ENCODE measurements around the gene RNF11.

RNF11 gene

DNA sequence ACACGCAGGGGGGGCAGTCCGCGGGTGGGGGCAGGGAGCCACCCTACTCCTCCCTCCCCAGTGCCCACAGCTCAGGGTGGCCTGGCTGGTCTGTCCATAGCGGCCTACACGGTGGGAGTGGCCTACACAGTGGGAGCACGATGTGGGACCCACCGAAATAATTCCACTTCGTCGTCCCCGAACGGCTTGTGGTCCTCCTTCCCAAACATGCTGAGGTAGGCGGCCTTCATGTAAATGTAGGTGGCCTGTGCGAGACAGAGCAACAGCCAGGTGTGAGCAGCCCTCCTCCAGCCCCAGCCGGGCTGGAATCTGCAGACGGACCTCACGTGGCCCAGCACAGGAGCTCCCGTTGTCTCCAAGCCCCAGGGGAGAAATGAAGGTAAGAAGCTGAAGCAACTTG lies 59.9 kb downstream of the RNF11 start:
- no peak for DNase-seq (ENCODE audit: low read depth, low spot score)

DNA sequence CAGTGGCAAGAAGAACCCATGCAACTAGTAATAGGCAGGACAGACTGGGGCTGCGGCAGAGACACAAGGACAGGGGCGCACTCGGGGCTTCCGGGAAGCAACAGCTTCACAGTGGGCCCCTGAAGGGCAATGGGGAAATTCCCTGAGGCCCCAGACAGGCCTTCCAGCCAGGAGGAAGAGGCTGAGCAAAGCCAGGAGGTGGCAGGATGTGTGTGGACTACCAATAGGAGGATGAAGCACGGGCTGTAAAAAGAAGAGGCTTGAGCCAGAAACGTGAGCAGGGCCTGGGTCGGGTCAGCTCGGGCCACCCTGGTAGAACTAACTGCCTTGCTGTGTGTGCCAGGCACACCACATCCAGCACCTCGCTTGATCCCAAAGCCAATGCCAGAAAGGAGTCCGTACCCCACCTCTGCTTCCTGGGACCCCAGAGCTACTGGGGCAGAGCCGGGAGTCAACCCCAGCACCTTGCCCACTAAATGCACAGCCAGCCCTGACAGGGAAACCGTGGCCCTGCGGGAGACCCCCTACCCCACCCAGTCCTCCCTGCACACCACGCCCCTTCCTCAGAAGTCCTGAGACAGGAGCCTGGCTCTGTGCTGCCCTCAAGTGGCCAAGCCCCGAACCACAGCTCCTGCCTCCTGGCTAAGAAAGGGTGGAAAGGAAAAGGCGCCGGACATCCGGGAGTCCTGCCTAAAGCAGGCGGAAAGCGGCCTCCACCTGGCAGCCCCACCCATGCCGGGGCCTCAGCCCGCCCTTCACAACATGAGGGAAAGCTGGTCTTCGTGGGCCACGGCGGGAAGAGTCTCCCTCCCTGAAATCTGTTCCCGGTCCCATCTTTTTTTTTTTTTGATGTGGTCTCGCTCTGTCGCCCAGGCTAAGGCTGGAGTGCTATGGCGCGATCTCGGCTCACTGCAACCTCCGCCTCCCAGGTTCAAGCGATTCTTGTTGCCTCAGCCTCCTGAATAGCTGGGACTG lies 60.6 kb downstream of the RNF11 start:
- DNase-seq (ENCODE audit: low read depth, low spot score) = peak; percentile 92

- DNase-seq (ENCODE audit: low read depth, low spot score) = no peak
Observed at GRCh38 chr1:51297401-51298321, 61.6 kb downstream of the RNF11 start.

DNA sequence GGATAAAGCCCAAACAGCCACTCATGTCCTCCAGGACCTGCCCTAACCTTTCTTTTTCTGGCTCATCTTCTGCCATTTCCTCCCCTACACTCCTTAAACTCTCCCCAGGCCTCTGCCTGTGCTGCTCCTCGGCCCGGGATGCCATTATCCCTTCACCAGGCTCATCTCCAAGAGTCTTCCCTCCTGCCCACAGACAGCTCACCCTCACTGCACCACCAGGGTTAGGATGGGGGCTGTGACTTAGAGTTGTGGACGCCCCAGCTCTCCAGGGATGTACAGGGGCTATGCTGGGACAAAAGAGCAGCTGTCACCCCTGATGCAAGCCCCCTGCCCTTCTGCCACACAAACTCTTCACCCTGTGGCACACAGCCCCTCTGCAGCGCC lies 62.2 kb downstream of the RNF11 start:
- no peak for DNase-seq (ENCODE audit: low read depth, low spot score)

DNA sequence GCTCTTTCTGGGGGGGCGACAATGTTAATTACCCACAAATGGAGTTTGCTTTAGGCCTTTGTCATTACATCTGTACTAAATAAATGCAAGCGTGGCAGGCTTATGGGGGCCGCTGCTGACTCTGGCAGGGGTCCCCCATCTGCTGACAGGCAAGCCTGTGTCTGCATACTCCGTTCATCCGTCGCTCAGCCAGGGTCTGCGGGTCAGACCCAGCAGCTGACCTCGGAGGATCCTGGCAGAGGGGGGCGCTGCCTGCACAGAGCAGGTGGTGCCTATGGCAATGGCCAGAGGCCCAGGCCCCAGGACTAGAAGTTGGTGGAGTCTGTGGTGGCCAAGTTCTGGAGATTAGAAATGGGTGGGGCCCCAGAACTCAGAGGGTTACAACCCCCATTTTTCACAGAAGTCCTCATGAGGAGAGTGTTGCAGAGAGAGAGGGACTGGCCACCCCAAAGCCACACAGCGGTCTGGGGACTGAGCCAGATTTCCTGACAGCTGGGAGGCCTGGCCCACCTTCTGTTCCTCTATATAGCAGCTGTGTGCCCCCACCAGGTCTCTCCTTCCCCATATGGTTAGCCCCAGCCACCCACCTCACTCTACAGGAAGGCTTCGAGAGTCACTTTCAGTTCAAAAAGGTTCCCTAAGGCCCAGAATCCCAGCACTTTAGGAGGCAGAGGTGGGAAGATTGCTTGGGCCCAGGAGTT lies 63.3 kb downstream of the RNF11 start:
- DNase-seq (ENCODE audit: low read depth, low spot score) = no peak

DNA sequence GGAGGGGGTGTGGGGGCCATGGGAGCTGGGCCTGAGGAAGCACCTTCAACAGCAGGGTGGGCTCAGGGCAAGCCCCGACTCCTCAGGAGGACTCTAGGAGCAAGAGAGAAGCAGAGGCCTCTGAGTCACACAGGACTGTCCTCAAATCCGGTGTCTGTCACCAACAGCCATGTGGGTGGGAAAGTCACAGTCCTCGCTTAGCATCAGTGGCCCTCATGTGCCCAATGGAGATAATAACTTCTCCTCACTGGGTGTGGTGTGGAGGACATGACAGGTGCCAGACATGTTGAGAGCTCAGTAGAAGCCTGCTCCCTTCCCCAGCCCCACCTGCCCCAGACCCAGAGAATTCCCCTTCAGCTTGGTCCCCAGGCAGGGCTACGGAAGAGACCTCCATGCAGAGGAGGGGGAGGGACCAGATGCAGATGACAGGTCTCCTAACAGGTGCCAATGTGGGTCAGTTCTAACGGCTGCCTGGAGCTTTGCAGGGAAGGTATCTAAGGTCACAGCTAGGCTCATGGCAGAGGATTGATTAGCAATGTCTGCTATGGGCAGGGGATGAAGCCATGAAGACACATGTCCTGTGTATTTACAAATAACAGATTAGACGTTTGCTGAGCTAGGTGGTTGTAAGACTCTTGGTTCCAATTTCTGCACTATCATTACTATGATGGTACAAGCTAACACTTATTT lies 64.1 kb downstream of the RNF11 start:
- no peak for DNase-seq (ENCODE audit: low read depth, low spot score)

DNA sequence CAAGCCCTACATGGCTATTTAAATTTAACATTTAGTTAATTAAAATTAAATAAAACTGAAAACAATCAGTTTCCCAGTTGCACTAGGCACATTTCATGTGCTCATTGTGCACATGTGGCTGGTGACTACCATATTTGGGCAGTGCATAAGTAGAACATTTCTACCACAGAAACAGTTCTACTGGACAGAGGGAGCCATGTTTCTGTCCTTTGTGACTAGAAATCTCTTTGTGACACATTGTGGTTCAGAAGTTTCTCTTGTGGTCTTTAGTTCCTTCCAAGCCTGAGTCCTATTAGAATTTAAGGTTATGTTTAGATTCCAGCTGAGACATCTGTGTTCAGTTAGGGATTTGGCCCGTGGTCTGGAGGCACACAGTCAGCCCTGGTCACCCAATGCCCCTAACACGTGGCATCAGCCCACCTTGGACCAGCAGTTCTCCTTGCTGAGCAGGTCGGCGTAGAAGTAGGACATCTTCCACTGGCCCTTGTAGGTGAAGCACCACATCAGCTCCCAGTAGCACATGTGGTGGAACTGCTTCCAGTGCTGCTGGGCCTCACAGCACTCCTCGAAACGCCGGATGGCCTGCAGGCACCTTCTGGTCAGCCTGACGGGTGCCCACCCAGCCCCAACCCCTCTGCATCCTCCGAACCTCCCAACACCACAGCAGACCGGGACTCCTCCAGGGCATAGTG lies 65.2 kb downstream of the RNF11 start:
- peak; percentile 33 for DNase-seq (ENCODE audit: low read depth, low spot score)

DNA sequence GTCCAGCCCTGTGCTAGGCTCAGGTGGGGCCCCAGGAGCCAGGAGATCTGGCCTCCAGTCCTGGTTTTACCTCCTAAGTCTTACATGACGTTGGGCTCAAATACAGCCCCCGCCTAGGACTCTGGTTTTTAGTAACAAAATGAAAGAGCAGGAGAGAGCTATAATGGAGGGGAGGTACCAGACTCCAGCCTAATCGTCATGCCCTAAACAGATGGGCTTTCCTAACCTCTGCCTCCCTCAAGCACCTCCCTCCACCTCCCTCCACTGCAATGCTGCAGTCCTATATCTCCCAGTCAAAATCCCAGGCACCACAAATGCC lies 65.7 kb downstream of the RNF11 start:
- DNase-seq (ENCODE audit: low read depth, low spot score) = no peak

- no peak for DNase-seq (ENCODE audit: low read depth, low spot score)
Observed at GRCh38 chr1:51302270-51302669, 66.2 kb downstream of the RNF11 start.

- DNase-seq (ENCODE audit: low read depth, low spot score) = no peak
Observed at GRCh38 chr1:51302746-51303145, 66.7 kb downstream of the RNF11 start.

DNA sequence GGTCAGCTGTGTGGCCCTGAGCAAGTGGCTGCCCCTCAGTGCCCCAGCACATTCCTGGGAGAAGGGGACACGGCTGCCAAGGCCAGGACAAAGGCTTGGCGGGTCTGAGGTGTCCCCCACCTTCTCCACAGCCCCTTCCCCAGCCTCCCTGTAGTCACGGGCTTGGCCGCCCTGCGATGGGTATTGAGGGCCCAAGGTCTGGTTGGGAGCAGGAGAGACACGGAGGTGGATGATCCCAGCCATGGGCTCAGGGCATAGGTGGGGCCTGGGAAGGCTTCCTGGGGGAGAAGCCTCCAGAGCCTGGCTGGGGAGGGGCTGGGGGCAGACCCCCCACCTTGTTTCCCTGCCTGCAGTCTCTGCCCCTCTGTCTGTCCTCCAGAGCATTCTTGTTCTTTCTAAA lies 67.2 kb downstream of the RNF11 start:
- DNase-seq (ENCODE audit: low read depth, low spot score) = no peak

DNA sequence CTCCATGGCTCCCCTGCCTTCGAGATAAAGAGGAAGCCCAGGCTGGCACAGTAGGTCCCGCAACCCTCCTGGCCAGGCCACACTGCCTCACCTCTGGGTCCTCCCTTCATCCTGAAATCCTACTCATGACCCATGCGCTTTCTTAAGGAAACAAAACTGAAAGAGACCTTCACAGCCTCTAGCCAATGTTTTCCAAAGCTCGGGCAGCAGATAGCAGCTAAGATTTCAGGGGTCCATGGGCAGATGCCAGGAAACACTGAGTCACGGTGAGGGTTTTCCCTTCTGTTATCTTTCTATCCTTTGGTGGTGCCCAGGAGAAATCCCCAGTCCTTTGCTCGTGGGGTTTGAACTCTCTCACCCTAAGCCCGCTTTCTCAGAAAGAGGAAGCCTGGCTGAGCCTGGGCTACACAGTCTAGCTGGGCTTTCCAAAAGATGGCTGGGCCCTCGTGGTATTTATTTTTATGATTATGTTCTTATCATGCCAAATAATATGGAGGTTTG lies 67.7 kb downstream of the RNF11 start:
- DNase-seq (ENCODE audit: low read depth, low spot score) = peak; percentile 70

- DNase-seq (ENCODE audit: low read depth, low spot score) = no peak
Observed at GRCh38 chr1:51304360-51304759, 68.3 kb downstream of the RNF11 start.

GRCh38 chr1:51305371-51305823 lies 69.3 kb downstream of the RNF11 start:
- no peak for DNase-seq (ENCODE audit: low read depth, low spot score)

DNA sequence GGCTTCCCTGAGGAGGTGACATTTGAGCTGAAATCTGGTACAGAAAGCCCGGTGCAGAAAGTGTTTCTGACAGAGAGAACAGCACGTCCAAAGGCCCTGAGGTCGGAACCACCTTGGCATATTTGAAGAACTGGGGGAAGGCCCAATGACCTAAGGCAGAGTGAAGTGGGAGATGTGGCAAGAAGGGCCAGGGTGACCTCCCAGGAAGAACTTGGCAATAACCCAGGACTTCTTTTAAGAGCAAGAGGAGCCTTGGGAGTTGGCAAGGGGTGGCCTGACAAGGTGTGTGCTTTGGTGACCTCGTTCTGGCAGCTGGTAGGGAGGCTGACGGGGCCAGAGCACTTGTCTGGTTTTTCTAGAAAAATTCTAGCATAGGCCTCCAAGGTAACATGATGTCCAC lies 70.9 kb downstream of the RNF11 start:
- DNase-seq (ENCODE audit: low read depth, low spot score) = no peak

DNA sequence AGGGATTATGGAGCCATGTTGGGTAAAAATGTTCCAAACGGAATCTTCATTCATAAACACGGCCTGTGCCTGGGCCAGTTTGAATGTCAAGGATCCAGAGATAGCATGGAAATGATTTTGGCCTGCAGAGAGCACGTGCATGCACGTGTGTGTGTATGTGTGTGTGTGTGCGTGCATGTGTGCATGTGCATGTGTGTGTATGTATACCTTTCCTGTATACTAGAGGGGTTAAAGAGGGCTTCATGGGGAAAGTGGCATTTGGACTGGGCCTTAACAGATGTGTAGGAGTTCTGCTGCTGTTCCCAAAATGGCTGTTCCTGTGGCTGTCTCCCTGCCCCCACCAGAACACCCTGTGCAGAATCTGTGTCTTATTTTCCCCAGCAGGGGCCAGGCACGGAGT lies 72.6 kb downstream of the RNF11 start:
- DNase-seq (ENCODE audit: low read depth, low spot score) = no peak

DNA sequence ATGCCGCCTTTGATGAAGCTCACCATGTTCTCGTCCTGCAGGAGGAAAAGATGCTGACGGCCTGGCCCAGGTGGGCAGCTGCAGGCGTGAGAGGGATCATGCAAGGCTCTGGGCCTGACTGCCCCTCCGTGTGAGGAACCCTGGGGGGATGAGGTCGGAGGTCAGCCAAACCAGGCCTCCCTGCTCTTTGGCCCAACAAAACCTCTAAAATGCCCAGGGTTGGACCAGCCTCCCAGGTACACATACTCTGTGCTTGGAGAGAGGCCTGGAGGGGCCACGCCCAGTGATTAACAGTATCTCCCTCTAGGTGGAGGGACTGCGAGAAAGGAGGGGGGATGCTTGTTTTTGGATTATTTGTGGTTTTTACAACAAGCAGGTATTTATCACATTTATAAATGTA lies 73.2 kb downstream of the RNF11 start:
- no peak for DNase-seq (ENCODE audit: low read depth, low spot score)

DNA sequence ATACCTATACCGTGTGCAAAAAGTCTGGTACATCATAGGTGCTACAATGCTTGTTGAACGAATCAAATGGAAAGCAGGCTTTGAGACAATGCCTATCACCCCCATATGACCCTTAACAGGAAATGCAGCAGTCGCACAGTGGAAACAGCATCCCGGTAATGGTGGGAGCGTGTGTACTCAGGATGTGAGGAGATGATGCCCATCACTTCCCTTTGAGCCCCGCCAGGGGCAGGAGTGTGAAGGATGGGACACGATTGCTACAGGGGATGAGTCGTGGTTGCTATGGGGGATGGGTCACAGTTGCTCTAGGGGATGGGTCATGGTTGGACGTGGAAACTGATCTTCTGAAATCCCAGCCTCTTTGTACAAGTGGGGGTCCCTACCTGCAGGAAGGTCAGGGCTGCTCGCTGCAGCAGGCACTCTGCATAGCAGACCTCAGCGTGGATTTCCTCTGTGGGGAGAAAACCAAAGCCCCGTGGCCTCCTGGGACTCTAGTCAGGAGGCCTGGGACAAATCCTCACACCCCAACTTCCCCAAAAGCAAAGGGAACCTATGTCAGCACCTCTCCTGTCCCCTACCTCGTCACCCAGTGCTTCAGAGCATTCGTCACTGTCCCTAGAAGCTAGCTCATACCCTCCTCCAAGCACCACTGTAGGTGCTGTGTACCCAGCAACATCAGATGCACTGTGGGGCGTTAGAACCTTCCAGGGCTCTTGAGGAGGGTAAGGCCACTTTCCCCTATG lies 75.0 kb downstream of the RNF11 start:
- no peak for DNase-seq (ENCODE audit: low read depth, low spot score)

DNA sequence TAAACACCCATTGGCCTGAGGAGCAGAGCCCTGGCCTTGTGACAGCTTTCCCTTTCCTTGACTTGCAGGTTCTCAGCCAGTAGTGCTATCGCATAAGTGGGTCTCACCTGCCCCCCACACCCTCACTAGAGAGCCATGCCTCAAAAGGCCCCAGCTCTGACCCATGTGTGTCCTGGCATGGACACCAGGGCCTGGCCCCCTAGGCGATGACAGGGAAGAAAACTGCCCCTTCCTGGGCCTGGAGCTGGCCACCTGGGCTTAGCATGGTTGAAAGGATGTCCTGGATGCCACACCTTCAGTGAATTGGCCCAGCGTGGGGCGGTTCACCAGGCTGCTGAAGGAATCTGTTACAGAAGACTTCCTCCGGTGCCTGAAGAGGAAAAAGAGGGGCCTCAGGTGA lies 75.8 kb downstream of the RNF11 start:
- DNase-seq (ENCODE audit: low read depth, low spot score) = no peak

GRCh38 chr1:51312718-51313117 lies 76.6 kb downstream of the RNF11 start:
- no peak for DNase-seq (ENCODE audit: low read depth, low spot score)
